GM18526 (cell line): ENCODE data around the gene PHF3.

Experiments used
- POLR2A ChIP-seq: IDR thresholded peaks from 3 replicates; pipeline ENCODE4 v1.6.1; 2011; ENCODE audit not compliant: insufficient read length; ENCODE audit errors: extremely low read depth

The PHF3 gene

GRCh38 chr6:63672582-63673129, 37.1 kb downstream of the PHF3 start:
- no peak for TF ChIP-seq POLR2A

- no peak for TF ChIP-seq POLR2A
These were observed 38.1 kb downstream of the PHF3 start for GRCh38 chr6:63673692-63674091.

- TF ChIP-seq POLR2A = no peak
These were observed 39.0 kb downstream of the PHF3 start for GRCh38 chr6:63674635-63675034.

GRCh38 chr6:63675138-63675537, 39.5 kb downstream of the PHF3 start:
- TF ChIP-seq POLR2A = no peak

- no peak for TF ChIP-seq POLR2A
These were observed 41.0 kb downstream of the PHF3 start for GRCh38 chr6:63676412-63677114.

GRCh38 chr6:63677282-63677681, 41.7 kb downstream of the PHF3 start:
- TF ChIP-seq POLR2A = no peak

GRCh38 chr6:63683071-63683603, 47.5 kb downstream of the PHF3 start:
- no peak for TF ChIP-seq POLR2A

GRCh38 chr6:63685446-63686379, 50.1 kb downstream of the PHF3 start:
- TF ChIP-seq POLR2A = no peak

- TF ChIP-seq POLR2A = no peak
These were observed 53.8 kb downstream of the PHF3 start for GRCh38 chr6:63689421-63689820.

GRCh38 chr6:63690221-63690620, 54.6 kb downstream of the PHF3 start:
- TF ChIP-seq POLR2A = no peak

GRCh38 chr6:63705707-63706106, 70.1 kb downstream of the PHF3 start:
- TF ChIP-seq POLR2A = no peak

GRCh38 chr6:63706630-63707029, 71.0 kb downstream of the PHF3 start:
- TF ChIP-seq POLR2A = no peak

GRCh38 chr6:63708631-63709030, 73.0 kb downstream of the PHF3 start:
- no peak for TF ChIP-seq POLR2A

GRCh38 chr6:63709148-63709547, 73.5 kb downstream of the PHF3 start:
- TF ChIP-seq POLR2A = no peak

GRCh38 chr6:63713332-63713731, 77.7 kb downstream of the PHF3 start:
- TF ChIP-seq POLR2A = no peak

GRCh38 chr6:63714091-63714490, 78.5 kb downstream of the PHF3 start:
- no peak for TF ChIP-seq POLR2A
